Measurements from ENCODE around the gene ZNF839.

DNA sequence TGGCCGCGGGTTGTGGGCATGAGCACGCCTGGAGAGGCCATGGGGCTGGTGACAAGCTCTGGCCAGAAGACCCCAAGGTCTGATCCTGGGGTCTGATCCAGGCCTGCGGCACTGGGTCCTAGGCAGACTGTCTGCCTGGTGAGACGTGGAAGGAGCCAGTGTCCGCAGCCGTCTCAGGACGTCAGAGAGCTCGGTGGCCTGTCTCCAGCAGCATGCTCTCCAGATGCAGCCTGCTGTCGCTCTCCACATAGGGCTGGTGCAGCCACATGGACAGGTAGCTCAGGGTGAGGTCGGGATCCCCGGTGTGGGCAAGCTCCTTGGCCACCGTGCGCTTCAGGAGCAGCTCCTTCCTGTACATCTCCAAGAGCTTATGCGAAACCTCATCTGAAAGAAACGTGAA, 28.8 kb downstream of the ZNF839 start:
- TF ChIP-seq, protein P1, sequence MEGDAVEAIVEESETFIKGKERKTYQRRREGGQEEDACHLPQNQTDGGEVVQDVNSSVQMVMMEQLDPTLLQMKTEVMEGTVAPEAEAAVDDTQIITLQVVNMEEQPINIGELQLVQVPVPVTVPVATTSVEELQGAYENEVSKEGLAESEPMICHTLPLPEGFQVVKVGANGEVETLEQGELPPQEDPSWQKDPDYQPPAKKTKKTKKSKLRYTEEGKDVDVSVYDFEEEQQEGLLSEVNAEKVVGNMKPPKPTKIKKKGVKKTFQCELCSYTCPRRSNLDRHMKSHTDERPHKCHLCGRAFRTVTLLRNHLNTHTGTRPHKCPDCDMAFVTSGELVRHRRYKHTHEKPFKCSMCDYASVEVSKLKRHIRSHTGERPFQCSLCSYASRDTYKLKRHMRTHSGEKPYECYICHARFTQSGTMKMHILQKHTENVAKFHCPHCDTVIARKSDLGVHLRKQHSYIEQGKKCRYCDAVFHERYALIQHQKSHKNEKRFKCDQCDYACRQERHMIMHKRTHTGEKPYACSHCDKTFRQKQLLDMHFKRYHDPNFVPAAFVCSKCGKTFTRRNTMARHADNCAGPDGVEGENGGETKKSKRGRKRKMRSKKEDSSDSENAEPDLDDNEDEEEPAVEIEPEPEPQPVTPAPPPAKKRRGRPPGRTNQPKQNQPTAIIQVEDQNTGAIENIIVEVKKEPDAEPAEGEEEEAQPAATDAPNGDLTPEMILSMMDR (IDR thresholded peaks at IDR 0.05), result no peak
- TF ChIP-seq POLR2A (IDR thresholded peaks at IDR 0.05), result no peak
